ENCODE data around the gene DENND1A.

The DENND1A gene

GRCh38 chr9:123678038-123678877 lies 251.7 kb downstream of the DENND1A start:
- DNase-seq = peak; percentile 81

DNA sequence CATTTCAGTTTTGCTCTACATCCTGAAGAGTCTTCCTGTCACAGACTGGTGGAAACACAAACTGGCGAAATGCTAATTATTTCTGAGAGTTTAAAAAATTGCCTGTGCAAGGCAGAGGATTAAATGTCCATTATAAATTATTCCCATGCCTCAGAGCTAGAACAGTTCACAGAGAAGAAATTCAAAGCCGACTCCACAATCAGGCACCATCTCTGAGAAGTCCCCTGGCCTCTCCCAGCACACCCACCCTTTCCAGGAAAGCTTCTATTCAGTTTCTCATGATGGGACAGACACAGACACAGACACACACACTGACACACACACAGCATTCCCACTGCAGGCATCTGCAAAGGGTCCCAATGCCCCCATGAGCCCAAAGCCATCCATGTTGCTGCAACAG lies 253.1 kb downstream of the DENND1A start:
- no peak for DNase-seq

- no peak for DNase-seq
Observed at GRCh38 chr9:123669346-123669745, 260.6 kb downstream of the DENND1A start.

GRCh38 chr9:123663529-123663928 lies 266.4 kb downstream of the DENND1A start:
- no peak for DNase-seq

DNA sequence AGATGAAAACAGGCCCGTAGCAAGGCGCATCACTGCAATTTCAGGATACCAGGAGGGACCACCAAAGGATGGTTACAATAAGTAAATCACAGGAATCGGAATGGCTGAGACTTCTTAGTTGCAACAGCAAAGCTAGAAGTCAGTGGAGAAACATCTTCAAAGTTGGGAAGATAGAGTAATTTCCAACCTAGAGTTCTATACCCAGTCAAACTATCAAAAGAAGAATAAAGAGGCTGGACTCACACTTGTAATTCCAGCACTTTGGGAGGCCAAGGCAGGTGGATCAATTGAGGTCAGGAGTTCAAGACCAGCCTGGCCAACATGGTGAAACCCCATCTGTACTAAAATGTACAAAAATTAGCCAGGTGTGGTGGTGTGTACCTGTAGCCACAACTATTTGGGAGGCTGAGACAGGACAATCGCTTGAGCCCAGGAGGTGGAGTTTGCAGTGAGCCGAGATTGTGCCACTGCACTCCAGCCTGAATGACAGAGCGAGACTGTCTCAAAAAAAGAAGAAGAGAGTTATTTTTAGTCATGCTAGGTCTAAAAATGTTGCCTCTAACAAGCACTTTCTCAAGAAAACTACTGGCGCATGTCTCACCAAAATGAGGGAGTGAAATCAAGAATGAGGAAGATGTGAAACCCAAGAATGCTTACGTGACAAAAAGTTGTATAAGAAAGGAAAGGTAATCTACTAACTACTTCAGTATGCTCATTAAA lies 267.7 kb downstream of the DENND1A start:
- DNase-seq = no peak

- DNase-seq = no peak
Observed at GRCh38 chr9:123660691-123661466, 269.0 kb downstream of the DENND1A start.

DNA sequence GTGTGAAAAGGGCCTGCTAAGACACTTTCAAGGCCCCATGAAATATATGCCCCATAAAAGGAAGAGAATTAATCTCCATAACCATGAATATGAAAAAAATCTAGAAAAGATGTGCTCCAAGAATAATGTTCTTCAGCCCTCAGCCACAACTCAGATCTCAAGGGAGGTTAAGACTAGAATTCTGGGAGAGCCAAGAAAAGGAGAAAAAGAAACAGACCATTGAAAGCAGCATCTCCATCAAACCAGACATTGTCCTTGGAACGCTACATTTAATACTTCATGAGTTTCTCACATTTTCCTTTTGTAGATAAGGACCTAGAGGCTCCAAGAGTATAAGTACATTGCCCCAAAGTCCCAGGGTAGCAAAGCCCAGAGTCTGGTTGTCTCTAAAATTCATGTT lies 270.6 kb downstream of the DENND1A start:
- no peak for DNase-seq

GRCh38 chr9:123658792-123659191 lies 271.1 kb downstream of the DENND1A start:
- DNase-seq = no peak

DNA sequence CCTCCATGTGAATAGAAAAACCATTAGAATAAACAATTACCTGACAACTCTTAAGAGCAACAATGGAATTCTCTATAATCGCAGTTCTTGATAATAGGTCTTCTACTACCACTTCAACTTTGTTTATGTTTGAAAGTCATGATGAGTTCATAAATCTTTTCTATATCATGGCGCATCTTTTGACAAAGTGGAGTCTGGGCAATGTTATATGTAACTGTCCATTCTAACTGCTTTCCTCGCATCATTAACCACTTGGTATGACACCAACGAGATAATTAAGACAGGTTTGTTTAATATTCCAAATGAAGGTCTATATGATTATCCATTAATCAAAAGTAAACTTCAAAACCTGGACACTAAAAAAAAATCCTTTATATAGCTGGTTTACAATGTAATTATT lies 272.0 kb downstream of the DENND1A start:
- no peak for DNase-seq

DNA sequence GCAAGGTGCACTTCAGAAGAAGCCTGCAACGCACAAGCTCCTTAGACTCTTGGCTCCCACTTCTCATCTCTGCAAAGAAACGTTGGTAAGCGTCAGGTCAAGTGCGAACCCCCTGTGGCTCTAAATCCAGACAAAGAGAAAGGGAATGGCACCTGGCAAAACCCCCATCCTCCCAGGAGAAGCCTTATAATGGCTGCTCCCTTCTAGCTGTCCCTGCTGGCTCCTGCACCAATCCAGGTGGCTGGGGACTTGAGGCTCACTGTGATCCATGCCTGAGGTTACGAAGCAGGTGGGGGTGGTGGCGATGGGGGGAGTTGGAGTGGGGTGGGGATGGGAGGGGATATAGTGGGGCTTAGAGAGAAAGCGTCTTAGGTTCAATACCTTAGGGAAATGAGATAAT lies 272.8 kb downstream of the DENND1A start:
- DNase-seq = no peak

GRCh38 chr9:123656565-123656964 lies 273.4 kb downstream of the DENND1A start:
- no peak for DNase-seq

DNA sequence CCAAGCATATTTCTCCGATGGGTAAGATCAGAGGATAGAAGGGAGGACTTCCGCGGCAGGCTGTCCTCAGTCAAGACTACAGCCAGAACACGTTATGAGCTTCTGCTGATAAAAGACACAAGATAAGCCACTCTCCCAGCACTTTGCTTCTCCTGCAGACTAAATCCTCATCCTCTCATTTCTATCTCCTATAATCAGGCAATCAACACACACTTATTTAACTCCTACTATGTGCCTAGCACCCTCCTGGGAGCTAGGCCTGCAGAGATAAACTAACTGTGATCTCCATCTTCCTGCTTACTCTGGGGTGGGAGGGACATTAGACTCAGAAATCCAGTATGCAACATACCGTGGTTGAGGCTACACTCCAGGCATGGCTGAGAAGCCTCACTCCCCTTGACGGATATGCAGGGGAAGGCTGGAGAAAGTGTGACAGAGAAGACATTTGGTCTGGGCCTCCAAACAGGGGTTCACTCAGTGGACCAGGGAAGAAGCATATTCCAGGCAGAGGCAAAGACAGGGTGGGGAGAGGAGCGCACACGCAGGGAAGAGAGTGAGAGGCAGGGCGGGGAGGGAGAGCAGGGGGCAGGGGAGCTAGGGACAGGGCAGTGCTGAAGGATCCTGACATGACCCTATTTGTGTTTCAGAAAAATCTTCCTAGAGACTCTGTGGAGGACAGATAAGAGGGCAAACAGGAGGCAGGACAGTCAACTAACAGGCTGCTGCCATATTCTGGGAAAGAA lies 274.1 kb downstream of the DENND1A start:
- DNase-seq = no peak

DNA sequence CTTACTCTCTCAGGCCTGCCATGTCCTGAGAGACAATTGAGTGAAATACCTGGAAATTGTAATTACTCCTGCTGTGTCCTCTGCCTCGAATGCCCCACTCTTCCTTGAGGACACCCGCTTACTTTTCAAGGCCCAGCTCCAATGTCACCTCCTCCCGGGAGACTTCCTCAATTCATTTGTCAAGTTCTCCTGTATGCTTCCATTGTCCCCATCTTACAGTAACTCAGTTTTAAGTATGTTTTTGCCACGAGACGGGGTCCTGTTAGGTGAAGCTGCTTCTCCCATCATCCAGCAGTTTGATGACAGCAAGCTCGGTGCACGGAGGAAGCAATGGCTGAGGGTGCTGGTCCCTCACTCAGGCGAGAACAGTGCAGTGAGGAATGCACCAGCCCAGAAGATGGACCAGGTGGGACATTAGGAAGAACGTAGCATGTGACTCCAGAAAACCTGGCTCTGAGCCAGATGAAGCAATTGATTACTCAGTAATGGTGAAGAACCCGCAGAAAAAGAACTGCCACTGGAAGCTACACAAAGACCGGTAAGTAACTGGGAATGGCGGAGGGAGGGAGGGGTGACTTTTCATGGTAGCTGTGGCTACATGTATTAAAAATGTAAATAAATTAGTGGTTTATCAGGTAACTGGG lies 274.8 kb downstream of the DENND1A start:
- DNase-seq = no peak

DNA sequence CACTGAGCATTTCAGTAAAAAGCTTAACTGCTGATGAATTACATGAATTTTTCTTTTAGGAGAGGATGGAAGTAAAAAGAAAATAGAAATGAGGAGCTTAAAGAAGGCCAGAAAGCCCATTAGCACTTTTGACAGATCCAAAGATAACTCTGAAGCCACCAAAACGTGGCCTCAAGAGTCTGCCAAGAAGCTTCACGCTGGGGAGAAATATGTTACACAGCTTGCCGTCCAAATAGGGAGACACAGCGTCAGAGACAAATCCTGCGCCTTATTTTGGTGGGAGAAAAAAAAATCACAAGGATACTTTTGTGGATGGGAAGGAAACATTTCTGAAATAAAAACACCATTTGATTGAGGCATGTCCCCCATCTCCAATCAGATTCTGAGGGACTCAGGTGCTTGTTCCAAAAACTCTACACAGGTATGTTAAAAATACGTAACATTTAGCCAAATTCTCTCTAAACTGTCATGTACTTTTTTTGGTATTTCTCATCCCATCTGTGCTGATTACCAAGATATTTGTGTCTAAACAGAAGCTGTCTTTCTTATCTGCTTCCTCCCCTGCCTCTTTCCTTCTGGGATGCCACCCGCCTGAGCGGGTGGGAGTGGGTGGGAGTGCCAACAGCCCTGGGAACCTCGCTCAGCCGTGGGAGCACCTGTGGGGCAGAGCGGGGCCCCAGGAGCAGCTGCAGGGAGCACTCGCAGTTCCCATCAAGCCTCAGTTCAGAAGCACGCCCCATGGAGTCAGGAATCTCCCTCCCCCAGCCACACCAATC lies 275.5 kb downstream of the DENND1A start:
- no peak for DNase-seq

GRCh38 chr9:123652416-123652815 lies 277.5 kb downstream of the DENND1A start:
- no peak for DNase-seq

- no peak for DNase-seq
Observed at GRCh38 chr9:123651871-123652270, 278.1 kb downstream of the DENND1A start.

DNA sequence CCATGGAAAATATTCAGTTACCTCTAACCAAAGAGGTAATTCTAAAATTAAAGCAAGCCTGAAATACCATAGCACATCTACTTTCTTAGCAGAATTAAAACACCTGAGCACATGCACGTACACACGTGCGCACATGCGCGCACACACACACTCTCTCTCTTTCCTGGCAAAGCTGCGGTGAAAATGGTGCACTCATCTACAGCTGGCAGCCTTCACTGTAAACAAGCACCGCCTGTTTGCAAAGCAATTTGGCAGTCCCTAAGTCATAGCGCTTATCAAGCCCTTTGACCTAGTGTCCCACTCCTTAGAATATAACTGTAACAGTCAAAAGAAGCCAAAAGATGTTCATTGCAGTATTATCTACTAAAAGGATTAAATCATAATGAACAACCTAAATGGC lies 278.7 kb downstream of the DENND1A start:
- no peak for DNase-seq

- DNase-seq = no peak
Observed at GRCh38 chr9:123649909-123650308, 280.0 kb downstream of the DENND1A start.

DNA sequence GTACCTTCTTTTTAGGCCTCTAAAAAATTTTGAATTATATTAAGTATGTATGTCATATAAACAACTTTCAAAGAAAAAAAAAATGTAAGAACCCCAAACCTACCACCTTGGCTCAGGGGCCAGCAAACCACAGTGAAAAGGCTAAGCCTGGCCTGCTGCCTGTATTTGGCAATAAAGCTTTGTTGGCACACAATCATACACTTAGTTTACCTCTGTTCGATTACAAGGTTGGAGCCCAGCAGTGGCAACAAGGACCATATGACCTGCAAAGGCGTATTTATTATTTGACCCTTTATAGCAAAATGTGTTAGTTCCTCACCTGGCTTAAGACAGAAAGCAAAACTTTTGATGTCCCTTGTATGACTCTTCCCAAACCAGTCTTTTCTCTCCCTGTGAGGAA lies 282.8 kb downstream of the DENND1A start:
- DNase-seq = no peak

DNA sequence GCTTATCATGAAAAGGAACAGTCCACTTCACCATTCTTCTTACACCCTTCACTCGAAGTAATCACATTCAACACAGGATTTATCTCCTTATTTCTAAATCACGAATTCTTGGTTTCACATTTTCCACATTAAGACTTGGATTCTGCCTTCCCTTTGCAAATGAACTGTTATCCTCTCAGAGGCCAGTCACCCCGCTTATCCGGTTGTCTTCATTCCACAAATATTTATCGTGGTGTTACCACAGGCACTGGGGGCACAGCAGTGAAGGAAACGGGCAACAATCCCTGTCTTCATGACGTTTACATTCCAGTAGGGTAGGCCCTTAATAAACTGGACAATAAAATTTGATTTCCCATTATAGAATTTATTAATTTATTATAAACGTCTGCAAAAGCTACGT lies 284.2 kb downstream of the DENND1A start:
- DNase-seq = no peak

GRCh38 chr9:123645126-123645525 lies 284.8 kb downstream of the DENND1A start:
- no peak for DNase-seq

DNA sequence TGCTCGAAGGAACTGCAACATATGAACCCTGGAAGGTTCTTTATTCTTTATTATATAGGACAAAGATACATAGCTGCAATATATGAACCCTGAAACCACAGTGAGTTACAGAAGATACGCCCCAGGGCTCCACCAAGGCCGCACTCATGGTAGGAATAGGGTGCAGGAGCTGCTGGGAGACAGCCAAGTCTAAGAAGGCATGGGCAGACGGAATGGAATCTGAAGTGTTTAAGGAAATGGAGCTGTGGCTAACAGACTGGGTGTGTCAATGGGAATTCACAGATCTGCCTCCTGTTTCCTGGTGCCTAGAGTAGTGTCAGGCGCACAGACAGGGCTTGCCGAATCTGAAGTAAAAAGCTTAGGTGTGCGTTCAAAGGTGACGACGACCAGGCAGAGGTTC lies 286.4 kb downstream of the DENND1A start:
- no peak for DNase-seq

Measured in NCI-H1105 (cell line).